ENCODE results near the gene ADARB1.

DNA sequence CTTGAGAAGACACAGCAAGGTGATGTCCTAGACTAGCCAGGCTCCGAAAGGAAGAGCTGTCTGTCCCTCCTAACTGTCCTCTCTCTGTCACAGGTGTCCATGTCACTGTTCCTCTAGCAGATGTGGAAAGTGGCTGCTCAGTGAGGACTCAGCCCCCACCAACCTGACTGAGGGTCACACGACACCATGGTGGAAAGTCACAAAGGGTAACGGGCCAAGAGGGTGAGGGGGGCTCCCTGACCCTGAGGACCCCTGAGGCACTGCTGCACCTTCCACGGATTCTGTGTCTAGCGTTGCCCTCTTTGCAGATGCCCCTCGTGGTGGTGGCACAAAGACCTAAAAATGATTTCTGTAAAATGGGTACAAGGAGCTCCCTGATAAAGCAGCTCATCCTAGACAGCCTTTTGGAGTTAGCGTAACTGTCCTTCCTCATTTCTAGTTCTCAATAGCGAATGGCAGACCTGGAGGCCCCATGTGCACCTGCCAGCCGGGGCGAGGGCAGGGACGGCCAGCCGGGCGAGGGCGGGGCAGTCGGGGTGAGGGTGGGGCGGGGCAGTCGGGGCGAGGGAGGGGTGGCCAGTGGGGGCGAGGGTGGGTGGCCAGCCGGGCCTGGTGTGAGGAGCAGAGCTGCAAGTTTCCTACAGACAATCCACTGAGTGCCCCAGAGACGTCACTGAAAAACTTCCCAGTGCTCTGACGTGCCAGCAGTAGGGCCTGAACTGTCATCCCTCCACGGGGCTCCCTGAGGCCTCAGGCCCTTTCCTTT is 189.9 kb downstream of the ADARB1 start:
- TF ChIP-seq, protein P1, sequence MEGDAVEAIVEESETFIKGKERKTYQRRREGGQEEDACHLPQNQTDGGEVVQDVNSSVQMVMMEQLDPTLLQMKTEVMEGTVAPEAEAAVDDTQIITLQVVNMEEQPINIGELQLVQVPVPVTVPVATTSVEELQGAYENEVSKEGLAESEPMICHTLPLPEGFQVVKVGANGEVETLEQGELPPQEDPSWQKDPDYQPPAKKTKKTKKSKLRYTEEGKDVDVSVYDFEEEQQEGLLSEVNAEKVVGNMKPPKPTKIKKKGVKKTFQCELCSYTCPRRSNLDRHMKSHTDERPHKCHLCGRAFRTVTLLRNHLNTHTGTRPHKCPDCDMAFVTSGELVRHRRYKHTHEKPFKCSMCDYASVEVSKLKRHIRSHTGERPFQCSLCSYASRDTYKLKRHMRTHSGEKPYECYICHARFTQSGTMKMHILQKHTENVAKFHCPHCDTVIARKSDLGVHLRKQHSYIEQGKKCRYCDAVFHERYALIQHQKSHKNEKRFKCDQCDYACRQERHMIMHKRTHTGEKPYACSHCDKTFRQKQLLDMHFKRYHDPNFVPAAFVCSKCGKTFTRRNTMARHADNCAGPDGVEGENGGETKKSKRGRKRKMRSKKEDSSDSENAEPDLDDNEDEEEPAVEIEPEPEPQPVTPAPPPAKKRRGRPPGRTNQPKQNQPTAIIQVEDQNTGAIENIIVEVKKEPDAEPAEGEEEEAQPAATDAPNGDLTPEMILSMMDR (conservative IDR thresholded peaks at IDR 0.05; ENCODE audit: low read length) = no peak
- TF ChIP-seq EZH2phosphoT487 (IDR thresholded peaks at IDR 0.05; ENCODE audit: borderline replicate concordance, low read depth, low read length) = no peak

Data from OCI-LY7 (cell line).